Left forelimb (tissue), 1 donor: ENCODE data around the gene NDRG4.

Experiments
- DNase-seq: peaks from one replicate; pipeline ENCODE4 v3.0.0-alpha.2; 2018; ENCODE audit warnings: low spot score

Gene NDRG4

GRCh38 chr16:58509256-58510096 is 9.5 kb downstream of the NDRG4 start:
- DNase-seq: no peak

GRCh38 chr16:58510097-58510775 is 10.3 kb downstream of the NDRG4 start:
- DNase-seq: no peak

GRCh38 chr16:58510776-58511628 is 11.1 kb downstream of the NDRG4 start:
- DNase-seq: no peak

- DNase-seq: no peak
Observed at GRCh38 chr16:58511933-58512815, 12.2 kb downstream of the NDRG4 start.

GRCh38 chr16:58513874-58514273 is 13.9 kb downstream of the NDRG4 start:
- DNase-seq: no peak

DNA sequence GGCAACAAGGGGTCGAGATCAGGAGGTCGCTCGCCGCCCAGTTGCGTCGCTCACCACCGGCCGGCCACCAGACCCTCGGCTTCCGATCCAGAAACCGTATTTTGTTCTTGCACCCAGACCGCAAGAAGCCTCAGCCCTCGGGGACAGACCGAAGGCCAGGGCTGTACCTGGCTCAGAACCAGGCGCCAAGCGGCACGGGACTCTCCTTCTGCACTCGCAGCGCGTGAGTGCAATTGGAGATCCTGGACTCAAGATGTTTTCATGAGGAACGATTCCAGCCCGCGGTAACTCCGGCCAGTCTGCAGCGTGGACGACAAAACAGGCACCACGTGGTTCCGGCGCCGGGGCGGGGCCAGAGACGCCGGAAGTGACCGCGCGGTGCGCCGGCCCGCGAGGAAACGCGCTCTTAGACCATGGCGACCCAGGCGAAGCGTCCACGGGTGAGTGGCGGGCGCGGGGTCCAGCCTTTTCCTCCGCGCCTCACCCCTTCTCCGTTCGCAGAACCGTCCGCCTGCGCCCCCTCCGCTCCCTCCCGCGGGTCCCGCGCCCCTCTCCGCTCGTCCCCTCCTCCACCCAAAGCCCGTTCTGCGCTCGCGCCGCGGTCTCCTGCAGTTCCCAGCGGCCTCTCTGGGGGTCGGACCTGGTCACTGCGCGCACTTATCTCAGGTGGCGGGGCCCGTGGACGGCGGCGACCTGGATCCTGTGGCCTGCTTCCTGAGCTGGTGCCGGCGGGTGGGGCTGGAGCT is 15.4 kb downstream of the NDRG4 start, which contains the start of gene SETD6:
Gene SETD6 (plus strand): TSS at position 393 of the 746 bp plus-strand sequence. CDS start 21 bp downstream, at position 414.
- DNase-seq: peak; percentile 92

DNA sequence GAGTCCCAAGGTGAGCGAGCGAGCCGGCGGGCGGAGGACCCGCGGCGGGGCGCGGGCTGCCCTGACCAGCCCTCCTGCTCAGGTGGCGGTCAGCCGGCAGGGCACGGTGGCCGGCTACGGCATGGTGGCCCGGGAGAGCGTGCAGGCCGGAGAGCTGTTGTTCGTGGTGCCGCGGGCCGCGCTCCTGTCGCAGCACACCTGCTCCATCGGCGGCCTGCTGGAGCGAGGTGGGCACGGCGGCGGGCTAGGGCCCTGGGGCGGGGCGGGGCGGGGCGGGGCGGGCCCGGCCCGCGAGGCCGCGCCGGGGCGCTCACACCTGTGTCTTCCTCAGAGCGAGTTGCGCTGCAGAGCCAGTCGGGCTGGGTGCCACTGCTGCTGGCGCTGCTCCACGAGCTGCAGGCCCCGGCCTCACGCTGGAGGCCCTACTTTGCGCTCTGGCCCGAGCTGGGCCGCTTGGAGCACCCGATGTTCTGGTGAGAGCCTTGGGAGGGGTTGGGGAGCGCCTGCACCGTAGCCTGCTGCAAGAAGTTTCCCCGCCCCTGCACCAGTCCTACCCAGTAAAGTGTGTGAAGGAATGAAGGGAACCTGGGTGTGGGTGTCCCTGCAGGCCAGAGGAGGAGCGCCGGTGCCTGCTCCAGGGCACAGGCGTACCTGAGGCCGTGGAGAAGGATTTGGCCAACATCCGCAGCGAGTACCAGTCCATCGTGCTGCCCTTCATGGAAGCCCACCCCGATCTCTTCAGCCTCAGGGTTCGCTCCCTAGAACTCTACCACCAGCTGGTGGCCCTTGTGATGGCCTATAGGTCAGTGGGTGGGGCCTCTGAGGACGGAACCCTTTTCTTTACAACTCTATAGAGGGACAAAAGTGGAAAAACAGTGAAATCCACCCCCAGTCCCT is 16.2 kb downstream of the NDRG4 start:
- DNase-seq: no peak

DNA sequence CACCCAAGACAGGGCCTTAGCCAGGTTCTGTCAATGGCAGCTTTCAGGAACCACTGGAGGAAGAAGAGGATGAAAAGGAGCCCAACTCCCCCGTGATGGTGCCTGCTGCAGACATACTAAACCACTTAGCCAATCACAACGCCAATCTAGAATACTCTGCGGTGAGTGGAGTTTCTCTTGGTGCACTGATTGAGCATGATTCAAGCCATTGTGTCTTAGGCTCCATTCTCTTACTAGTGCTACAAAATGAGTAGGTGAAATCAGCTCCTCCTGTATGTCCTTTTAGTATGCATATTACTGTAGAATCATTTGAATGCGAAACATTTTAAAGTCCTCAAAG is 16.8 kb downstream of the NDRG4 start:
- no peak for DNase-seq

DNA sequence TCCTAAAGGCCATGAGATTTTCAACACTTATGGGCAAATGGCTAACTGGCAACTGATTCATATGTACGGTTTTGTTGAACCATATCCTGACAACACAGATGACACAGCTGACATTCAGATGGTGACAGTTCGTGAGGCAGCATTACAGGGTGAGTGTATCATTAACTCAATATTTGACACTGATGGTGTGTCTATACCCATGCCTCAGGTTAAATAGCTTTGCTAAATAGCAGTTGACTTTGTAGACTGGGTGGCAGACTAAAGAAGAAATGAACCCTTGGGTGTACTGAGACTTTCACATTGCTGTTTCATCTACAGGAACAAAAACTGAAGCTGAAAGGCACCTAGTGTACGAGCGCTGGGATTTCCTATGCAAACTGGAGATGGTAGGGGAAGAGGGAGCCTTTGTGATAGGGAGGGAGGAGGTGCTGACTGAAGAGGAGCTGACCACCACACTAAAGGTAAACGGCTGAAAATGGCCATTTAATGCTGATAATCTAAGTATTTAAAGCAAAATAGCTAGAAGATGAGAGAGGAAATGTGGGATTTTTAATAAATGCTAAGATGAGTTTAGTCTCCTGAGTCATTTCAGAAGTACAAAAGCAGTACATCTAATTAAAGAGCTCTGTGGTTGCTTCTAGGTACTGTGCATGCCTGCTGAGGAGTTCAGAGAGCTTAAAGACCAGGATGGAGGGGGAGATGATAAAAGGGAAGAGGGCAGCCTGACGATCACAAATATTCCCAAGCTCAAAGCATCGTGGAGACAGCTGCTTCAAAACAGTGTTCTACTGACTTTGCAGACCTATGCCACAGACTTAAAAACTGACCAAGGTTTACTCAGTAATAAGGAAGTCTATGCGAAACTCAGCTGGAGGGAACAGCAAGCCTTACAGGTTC is 18.4 kb downstream of the NDRG4 start:
- no peak for DNase-seq

DNA sequence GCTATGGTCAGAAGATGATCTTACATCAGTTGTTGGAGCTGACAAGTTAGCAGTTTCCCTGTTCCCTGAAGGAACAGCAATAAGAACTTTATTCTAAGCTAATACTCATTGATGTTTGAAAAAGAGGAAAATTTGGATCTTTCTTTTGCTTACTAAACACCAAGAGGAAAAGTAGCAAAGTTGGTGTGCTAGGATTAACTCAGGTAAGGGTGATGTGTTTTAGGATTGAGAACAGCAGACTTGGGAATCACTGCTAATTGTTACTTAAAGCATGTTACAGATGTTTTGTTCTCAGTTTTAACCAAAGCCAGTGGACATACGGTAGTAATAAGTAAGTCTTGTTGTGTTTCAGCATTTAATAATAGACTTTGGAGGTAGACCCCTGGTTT is 19.0 kb downstream of the NDRG4 start:
- no peak for DNase-seq

DNA sequence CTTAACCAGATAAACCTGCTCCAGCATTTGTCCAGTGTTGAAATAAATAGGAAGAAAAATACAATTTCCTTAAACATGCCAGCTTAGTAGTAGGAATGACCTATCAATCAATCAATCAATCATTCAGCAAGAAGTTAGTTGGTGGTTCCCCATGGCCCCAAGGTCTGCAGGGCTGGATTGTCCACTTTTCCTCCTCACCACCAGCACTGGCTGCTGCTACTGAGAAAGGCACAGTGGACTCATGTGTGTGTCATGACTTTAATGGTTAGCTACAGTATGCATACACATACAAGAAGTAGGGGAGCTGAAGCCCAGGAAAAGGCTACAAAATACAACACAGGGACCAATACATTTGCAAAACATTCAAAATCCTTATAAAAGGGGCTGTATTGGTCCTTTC is 19.8 kb downstream of the NDRG4 start:
- DNase-seq: no peak

DNA sequence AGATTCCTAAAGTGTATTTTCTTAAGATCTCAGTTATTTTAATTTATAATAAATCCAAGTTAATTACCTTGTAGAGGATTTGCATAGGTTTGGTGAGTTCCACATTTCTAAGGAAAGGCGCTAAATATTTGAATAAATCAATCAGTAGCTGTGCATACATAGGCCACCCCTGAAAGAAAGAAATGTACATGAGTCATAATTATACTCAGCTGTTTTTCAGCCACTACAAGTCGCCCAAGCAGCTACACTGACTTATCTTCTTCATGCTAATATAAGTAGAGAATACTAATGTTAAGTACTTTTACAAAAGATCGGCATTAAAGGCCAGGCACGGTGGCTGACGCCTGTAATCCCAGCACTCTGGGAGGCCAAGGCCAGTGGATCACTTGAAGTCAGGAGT is 30.2 kb downstream of the NDRG4 start:
- DNase-seq: no peak

GRCh38 chr16:58532414-58532813 is 32.5 kb downstream of the NDRG4 start:
- no peak for DNase-seq

DNA sequence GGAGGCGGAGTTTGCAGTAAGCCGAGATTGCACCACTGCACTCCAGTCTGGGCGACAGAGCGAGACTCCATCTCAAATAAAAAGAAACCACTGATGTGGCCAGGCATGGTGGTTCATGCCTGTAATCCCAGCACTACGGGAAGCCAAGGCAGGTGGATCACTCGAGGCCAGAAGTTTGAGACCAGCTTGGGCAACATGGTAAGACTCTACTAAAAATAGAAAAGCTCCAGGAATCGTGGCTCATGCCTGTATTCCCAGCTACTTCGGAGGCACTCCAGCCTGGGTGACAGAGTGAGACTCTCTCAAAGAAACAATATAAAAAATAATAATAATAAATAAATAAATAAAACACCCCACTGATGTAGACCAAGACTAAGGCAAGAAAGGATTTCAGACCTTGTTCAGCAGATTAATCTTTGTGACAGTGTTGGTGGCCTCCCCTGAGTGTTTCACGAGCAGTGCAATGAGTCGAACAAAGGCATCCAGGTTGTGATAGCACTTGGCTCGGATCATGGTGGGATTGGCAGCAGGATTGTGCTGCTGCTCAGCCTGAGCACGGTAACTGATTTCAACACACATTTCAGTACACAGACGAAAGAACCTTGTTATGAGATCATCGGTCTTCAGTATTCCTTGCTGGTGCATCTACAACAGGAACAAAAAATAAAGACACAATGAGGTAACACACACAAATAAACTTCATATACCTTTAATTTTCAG is 34.0 kb downstream of the NDRG4 start:
- no peak for DNase-seq

- DNase-seq: no peak
Observed at GRCh38 chr16:58535100-58535499, 35.2 kb downstream of the NDRG4 start.

GRCh38 chr16:58536278-58536677 is 36.3 kb downstream of the NDRG4 start:
- DNase-seq: no peak

DNA sequence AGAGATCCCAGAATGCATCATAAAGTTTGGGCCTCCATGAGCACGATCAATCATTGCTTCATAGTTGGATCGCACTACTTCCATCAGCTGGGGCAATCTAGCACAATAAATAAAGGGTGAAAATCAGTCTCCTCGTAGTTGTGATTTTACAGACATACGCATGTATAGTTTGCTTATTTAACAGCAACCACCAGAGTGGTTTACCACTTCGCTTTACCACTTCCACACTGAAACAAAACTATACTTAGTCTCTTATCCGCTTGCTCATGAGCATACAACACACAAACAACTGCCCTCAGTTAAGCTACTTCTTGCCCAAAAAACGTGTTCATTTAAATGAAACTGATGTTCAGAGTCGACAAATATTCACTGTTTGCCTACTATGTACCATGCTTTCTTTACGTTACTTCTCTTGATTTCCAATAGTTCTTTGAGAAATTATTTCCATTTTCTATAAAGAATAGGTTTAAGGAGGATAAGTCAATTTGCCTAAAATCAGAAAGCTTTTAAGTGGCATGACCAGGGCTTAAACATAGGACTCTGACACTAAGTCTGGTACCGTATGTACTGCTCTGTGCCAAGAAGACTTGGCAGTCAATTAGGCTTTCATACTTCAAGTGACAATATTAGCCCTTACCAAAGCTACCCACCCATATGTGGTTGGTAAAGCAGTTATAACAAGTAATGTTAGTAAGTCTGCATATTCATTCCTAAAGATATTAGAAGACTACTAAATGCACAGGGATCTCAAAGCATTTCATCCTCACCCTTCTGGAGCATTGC is 37.4 kb downstream of the NDRG4 start:
- DNase-seq: no peak
